Measurements from ENCODE around the gene ERBIN.
"Not testable (repeated sequence)": the region's sequence is repeated elsewhere in the genome, so short reads cannot be mapped to it uniquely, and the experiment has no call there.

Gene ERBIN

DNA sequence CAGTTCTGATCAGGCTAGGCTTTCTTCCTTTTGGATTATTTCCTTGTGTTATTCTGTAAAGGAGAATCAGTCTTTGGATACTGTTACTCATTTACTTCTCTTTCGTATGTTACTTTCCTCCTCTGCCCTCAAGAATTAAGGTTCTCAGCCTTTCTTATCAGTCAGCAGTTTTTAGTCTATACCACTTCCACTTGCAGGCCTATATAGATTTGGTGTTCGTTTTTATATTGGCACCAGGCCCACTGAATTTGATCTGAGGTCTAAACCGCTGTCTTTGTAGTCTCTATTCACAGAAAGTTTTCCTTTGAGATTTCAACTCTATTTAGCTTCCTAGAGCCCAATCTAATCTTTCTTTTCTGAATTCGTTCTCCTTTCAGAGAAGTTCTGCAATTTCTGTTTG lies 62.8 kb downstream of the ERBIN start:
- DNase-seq: no peak
- in situ Hi-C loops (cut with MboI; ENCODE audit: low pct_unique_long_range_greater_than_20kb, low sequenced_read_pairs): no loop called here

DNA sequence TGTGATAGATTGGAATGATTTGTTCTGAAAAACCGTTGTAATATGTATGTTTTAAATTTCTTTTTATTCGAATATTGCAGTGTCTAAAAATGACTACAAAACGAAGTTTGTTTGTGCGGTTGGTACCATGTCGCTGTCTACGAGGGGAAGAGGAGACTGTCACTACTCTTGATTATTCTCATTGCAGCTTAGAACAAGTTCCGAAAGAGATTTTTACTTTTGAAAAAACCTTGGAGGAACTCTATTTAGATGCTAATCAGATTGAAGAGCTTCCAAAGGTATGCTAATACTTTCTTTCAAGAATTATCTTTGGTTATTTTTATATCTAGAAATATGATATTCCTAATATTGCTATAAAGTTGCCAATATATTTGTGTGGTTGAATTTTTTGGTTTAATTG lies 66.3 kb downstream of the ERBIN start:
- DNase-seq: no peak
- in situ Hi-C loops (cut with MboI; ENCODE audit: low pct_unique_long_range_greater_than_20kb, low sequenced_read_pairs): no loop called here

DNA sequence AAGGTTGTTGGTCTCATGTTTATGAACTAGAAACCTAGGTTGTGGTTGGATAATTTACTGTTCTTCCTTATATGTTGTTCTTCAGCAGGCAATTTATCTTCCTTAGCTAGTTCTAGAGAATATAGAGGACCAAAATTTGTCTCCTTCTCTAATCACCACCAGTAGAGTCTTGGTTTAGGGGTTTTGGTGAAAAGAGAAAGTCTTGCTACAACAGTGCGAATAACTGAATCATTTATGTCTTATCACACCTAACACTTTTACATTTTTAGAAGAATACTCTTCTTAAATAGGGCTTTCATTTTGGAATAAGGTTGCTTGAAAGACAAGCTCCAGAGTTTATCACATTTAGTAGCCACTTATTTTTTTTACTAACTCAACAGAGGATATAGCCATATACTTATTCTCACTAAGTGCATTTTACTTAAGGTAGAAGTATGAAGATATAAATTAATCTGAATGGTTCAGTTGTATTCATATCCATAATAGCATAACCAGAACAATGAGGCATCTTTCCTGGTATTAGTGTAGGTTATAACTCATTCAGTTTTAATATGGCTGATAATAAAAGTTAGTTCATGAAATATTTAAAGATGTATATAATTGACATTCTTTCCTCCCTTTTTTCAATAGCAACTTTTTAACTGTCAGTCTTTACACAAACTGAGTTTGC lies 67.9 kb downstream of the ERBIN start:
- in situ Hi-C loops (cut with MboI; ENCODE audit: low pct_unique_long_range_greater_than_20kb, low sequenced_read_pairs): no loop called here
- no peak for DNase-seq

DNA sequence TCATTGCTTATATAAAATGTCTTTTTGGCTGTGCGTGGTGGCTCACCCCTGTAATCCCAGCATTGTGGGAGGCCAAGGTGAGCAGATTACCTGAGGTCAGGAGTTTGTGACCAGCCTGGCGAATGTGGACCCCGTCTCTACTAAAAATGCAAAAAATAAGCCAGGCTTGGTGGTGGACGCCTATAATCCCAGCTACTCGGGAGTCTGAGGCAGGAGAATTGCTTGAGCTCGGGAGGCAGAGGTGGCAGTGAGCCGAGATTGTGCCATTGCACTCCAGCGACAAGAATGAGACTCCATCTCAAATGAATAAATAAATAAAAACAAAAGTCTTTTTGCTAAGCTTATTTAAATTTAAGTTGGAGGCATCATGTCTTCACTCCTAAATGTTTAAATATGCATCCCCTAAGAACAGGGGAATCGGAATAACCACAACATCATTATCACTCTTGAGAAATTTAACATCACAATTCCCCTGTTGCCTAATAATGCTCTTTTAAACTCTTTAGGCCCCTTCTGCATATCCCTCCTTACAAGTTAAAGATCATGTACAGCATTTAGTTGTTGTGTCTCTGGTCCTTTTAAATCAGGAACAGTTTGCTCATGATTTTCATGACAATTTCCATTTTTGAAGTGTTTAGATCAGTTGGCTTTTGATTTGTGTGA lies 72.8 kb downstream of the ERBIN start:
- DNase-seq: no peak
- in situ Hi-C loops (cut with MboI; ENCODE audit: low pct_unique_long_range_greater_than_20kb, low sequenced_read_pairs): no loop called here

DNA sequence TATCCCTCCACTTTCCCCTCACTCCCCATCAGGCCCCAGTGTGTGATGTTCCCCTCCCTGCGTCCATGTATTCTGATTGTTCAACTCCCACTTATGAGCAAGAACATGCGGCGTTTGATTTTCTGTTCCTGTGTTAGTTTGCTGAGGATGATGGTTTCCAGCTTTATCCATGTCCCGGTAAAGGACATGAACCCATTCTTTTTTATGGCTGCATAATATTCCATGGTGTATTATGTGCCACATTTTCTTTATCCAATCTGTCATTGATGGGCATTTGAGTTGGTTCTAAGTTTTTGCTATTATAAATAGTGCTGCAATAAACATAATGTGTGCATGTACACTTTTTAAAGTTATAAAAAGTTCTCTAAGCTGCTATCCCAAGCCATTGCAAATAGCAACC lies 75.6 kb downstream of the ERBIN start:
- no peak for DNase-seq
- in situ Hi-C loops (cut with MboI; ENCODE audit: low pct_unique_long_range_greater_than_20kb, low sequenced_read_pairs): no loop called here

DNA sequence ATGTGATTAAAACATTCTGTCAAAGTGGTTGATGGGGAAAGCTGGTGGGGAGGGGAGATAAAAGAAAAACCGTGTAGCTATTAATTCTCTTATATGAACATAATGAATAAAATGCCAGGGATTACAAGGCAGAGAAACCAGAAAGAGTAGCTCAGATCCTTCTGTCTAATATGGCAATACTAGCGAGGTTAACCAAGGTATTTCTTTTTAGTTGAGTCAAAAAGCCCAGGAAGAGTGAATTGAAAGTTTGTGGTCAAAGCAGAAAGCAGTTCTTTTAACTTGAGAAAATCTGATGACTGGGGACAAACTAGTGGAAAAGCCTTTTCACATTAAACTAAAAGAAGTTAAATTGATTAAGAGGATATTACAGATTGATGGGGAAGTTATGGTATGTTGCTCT lies 76.0 kb downstream of the ERBIN start:
- in situ Hi-C loops (cut with MboI; ENCODE audit: low pct_unique_long_range_greater_than_20kb, low sequenced_read_pairs): no loop called here

DNA sequence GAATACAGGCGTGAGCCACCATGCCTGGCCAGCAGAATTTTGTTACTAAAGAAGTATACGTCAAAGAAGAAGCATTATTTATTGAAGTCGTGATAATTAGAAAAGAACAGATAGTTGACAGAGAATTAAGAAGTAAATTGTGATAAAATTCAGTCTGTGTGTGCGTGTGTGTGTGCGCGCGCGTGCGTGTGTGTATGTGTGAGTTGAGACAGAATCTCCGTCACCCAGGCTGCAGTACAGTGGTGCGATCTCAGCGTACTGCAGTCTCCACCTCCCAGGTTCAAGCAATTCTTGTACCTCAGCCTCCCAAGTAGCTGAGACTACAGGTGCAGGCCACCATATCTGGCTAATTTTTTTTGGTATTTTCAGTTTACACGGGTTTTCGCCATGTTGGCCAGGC lies 77.8 kb downstream of the ERBIN start:
- in situ Hi-C loops (cut with MboI; ENCODE audit: low pct_unique_long_range_greater_than_20kb, low sequenced_read_pairs): no loop called here
- DNase-seq: no peak

More for the DNA sequence above, 76.0 kb downstream of the ERBIN start:
- no peak for DNase-seq

DNA sequence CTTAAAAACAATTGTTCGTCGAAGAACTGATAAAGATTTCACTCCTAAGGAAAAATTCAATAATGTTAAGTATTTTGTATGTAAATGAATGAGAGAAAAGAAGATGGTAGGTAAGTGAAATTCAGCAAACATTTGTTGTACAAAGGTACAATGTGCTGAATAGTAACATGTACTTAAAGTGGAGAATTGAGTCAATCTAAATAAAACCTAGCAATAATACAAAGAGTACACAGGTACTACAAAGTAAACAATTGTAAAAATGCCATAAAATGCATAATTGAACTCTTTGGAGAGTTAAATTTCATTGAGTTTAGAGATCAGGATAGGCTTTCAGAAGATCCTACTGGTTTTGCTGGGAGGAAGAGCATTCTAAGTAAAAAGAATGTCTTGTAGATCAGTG lies 82.9 kb downstream of the ERBIN start:
- no peak for DNase-seq

DNA sequence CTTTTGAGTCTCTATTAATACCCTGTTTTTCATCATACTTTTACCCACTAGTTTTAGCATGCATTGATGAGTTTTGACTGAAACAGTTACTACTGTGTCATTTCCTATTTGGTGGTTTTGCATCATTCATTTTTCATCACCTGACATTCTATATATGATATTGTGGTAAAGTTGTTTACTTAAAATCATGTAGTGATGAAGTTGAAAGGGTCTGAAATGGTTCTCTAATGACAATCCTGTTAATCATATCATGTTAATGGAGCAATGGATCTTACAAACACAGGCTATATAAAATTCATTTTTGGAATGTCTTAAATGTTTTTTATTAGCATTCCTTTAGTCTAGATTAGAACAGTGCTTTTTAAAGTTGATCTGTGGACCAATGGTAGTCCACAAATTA lies 84.1 kb downstream of the ERBIN start:
- in situ Hi-C loops (cut with MboI; ENCODE audit: low pct_unique_long_range_greater_than_20kb, low sequenced_read_pairs): no loop called here
- DNase-seq: no peak

More for the DNA sequence above, 82.9 kb downstream of the ERBIN start:
- in situ Hi-C loops (cut with MboI; ENCODE audit: low pct_unique_long_range_greater_than_20kb, low sequenced_read_pairs): no loop called here

DNA sequence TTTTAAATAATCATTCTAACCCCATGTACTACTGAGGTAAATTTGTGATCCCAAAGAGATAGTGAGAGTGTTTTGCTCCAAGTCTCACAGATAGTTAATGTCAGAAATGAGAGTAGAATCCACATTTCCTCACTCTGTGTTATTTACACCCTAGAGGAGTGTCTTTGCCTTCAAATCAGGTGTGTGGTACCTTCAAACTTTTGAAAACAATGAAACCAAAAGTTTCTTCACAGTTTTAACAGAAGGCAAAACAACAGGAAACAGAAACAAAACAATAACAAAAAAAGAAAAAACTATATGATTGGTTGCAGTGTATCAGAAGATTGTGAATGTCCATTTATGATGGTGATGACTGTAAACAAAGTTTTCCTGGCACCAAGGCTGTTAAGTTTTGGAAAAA lies 85.9 kb downstream of the ERBIN start:
- DNase-seq: no peak
- in situ Hi-C loops (cut with MboI; ENCODE audit: low pct_unique_long_range_greater_than_20kb, low sequenced_read_pairs): no loop called here

DNA sequence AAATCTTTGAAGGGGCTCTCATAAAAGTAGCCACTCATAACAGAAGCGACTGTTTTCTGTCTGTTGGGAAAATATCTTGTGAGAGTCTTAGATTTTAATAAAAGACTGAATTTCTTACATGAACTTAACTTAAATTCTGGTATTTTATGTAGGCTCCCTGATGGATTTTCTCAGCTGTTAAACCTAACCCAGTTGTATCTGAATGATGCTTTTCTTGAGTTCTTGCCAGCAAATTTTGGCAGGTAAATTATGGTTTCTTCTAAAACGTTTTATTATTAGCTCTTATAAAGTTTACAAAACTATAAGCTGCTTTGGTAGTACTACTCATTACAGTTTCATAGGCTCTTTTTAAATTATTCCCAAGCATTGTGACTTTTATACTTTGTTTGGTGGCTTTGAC lies 87.0 kb downstream of the ERBIN start:
- in situ Hi-C loops (cut with MboI; ENCODE audit: low pct_unique_long_range_greater_than_20kb, low sequenced_read_pairs): no loop called here

DNA sequence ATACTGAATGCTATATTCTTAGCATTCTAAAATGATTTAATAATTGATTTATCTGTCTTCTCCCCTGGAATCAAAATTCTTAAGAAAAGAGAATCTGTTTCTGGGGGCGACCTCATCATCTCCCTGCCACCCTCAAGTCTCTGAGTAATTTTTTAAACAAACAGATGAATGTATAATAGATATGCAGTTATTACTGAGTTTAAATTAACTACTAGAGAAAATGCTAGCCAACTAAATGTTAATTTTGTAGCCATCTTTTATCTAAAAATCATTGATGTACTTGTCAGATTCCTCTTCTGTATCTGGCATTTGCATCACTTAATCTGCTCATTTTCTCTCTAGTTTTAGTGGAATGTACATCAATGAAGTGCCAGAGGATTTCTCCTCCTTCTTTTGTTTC lies 87.5 kb downstream of the ERBIN start:
- DNase-seq: no peak

More for the DNA sequence above, 87.0 kb downstream of the ERBIN start:
- no peak for DNase-seq

DNA sequence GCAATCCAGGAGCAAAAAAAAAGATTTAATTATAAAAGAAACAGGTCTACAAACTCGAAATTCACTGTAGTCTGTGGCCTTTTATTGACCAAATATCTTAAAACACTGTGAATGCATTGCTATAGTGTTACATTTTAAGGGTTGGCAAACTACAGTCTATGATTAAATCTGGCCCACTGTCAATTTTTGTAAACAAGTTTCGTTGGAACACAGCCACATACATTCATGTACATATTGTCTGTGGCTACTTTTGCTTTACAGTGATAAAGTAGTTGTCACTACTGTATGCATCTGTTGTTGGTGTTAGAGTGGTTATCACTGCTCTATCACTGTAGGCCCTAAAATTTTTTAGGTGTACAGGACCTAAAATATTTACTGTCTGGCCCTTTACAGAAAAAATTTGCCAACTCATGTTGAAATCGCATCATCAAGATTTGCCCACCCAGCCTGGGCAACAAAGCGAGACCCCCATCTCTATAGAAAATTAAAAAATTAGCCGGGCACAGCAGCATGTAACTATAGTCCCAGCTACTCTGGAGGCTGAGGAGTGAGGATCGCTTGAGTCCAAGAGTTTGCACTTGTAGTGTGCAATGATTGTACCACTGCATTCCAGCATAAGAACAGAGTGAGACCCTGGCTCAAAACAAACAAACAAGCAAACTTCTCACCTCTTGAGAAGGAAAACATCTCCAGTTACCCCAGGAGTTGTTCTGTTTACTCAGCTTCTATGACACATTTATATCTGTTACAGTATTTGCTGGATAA lies 89.0 kb downstream of the ERBIN start:
- in situ Hi-C loops (cut with MboI; ENCODE audit: low pct_unique_long_range_greater_than_20kb, low sequenced_read_pairs): no loop called here
- DNase-seq: no peak

More for the DNA sequence above, 87.5 kb downstream of the ERBIN start:
- in situ Hi-C loops (cut with MboI; ENCODE audit: low pct_unique_long_range_greater_than_20kb, low sequenced_read_pairs): no loop called here

DNA sequence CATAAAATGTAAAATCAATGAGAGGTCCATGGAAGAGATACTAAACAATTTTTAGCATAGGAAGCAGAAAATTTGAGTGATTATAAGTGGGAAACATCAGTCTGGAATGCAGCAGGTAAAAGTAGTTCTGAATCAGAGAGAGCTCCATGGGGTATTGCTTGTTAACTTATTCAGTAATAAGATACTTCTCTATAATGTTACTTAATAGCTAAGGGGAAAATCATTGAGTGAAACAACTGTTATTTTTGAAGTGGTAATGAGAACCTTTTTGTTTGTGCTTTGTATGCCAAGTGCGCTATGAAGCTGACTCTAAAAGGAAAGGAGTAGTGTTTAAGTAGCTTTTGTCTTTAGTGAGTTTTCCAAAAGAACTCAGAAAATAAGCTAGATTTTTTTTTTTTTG lies 95.2 kb downstream of the ERBIN start:
- DNase-seq: no peak
- in situ Hi-C loops (cut with MboI; ENCODE audit: low pct_unique_long_range_greater_than_20kb, low sequenced_read_pairs): no loop called here

DNA sequence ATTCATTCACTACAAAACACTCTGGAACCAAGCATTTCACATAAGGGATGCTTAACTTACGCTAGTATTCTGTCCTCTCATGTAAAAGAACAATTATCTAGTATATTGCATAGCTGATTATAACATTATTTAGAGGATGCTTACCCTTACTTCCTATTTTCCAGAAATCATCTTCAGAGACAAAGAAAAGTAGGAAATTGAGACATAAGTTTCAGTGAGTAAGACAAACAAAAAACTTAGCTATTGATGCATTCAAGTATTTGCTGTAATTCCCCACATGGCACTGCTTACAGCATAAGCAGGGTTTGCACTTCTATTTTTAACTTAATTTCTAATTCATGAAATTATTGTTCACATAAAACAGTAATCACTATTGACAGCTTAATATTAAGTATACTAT lies 112.9 kb downstream of the ERBIN start:
- in situ Hi-C loops (cut with MboI; ENCODE audit: low pct_unique_long_range_greater_than_20kb, low sequenced_read_pairs): no loop called here
- DNase-seq: no peak

DNA sequence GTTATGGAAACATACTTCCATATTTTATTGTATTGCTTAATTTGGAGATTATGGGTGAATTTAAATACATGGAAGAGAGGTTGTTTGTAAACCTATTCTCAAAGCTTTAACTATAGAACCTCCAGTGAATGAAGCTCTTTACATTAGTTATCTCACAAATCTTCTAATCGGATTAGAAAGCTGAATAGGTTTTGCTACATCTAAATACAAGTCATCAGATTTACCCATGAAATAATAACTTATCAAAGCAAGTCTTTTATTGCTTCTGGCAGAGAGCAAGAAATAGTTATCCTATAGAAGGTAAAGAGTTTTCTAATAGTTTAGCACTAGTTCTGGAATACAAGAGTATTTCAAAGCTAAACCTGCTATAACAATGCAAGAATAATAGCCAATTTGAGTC lies 113.3 kb downstream of the ERBIN start:
- in situ Hi-C loops (cut with MboI; ENCODE audit: low pct_unique_long_range_greater_than_20kb, low sequenced_read_pairs): no loop called here
- DNase-seq: no peak

DNA sequence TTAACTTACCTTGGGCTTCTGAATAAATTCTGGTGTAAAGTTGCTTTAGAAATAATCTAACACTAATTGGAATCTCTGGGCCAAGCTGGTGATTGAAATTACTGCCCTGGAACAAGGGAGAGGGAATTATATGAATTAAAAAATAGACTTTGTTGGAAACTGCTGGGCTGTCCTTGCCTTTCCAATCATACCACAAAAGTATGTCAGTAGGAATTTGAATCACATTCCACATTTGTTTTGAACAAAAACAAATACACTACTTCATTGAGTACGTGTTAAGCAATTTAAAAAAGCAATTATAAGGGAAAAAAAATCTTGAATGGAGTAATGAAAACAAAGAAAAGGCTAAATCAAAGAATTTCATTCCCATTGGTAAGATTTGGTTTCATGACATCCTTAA lies 115.3 kb downstream of the ERBIN start:
- no peak for DNase-seq
- in situ Hi-C loops (cut with MboI; ENCODE audit: low pct_unique_long_range_greater_than_20kb, low sequenced_read_pairs): no loop called here

DNA sequence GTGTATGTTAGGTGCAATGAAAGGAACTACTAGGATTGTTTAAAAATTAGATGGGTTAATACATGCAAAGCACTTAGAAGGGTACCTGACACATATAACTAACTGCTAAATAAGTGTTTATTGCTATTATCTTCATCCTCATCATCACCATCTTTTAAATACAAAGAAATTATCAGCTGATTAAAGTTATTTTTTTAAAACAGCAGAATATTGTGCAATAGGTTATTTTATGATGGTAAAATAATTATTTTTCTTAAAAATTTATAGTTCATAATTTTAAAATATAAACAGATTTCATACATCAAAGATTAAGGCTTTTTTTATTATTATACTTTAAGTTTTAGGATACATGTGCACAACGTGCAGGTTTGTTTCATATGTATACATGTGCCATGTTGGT lies 130.9 kb downstream of the ERBIN start:
- no peak for DNase-seq
- in situ Hi-C loops (cut with MboI; ENCODE audit: low pct_unique_long_range_greater_than_20kb, low sequenced_read_pairs): no loop called here

DNA sequence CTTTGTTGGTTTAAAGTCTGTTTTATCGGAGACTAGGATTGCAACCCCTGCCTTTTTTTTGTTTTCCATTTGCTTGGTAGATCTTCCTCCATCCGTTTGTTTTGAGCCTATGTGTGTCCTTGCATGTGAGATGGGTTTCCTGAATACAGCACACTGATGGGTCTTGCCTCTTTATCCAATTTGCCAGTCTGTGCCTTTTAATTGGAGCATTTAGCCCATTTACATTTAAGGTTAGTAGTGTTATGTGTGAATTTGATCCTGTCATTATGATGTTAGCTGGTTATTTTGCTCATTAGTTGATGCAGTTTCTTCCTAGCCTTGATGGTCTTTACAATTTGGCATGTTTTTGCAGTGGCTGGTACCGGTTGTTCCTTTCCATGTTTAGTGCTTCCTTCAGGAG lies 134.9 kb downstream of the ERBIN start:
- DNase-seq; in situ Hi-C loops (cut with MboI; ENCODE audit: low pct_unique_long_range_greater_than_20kb, low sequenced_read_pairs): not testable (repeated sequence)

DNA sequence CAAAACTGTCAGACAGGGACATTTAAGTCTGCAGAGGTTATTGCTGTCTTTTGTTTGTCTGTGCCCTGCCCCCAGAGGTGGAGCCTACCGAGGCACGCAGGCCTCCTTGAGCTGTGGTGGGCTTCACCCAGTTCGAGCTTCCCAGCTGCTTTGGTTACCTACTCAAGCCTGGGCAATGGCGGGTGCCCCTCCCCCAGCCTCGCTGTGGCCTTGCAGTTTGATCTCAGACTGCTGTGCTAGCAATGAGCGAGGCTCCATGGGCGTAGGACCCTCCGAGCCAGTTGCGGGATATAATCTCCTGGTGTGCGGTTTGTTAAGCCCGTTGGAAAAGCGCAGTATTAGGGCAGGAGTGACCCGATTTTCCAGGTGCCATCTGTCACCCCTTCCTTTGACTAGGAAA lies 136.7 kb downstream of the ERBIN start:
- DNase-seq; in situ Hi-C loops (cut with MboI; ENCODE audit: low pct_unique_long_range_greater_than_20kb, low sequenced_read_pairs): not testable (repeated sequence)
